PC-3 (cell line): ENCODE data around the gene YIF1B. TPM values are rescaled to one million over a fixed set of nuclear protein-coding genes. Genes with fewer than 3 reads are reported as not detected.

Experiments
- ATAC-seq: fragments of 200-7000 bp; cut with Tn5 transposase; 2 replicates; pipeline ENCODE4 v1.9.1; 2020; ENCODE audit warnings: mild to moderate bottlenecking, moderate library complexity
- BruUV-seq: library from RNA; stranded (reverse); fragments of 400-500 nt; replicated peaks from 2 replicates; lab custom pipeline; 2021; lab: Mats Ljungman, UMichigan
- CTCF ChIA-PET: fragments of 300-600 bp; sonication (Branson Sonifier 250); formaldehyde crosslinking; loops from one replicate; lab custom pipeline; 2022; ENCODE audit warnings: antibody characterized with exemption; lab: Charles Lee
- POLR2A ChIA-PET: fragments of 300-600 bp; sonication (Branson Sonifier 250); formaldehyde crosslinking; loops from one replicate; lab custom pipeline; 2022; ENCODE audit warnings: antibody characterized with exemption; ENCODE audit not compliant: unreplicated experiment; lab: Charles Lee
- DNase-seq: peaks from one replicate; pipeline ENCODE4 v3.0.0-alpha.2; 2015
- H2AFZ ChIP-seq: fragments of 300-600 bp; sonication (generic); 2 replicates; pipeline ENCODE4 v1.6.0; 2016; ENCODE audit warnings: antibody characterized with exemption, low read length
- H3F3A ChIP-seq: fragments of 300-600 bp; sonication (generic); one replicate; pipeline ENCODE4 v1.6.0; 2017; ENCODE audit warnings: antibody characterized with exemption, low read length, control low read depth, mild to moderate bottlenecking; ENCODE audit not compliant: unreplicated experiment
- H3K27ac ChIP-seq: fragments of 300-600 bp; sonication (generic); 2 replicates; pipeline ENCODE4 v1.5.1; 2016; ENCODE audit warnings: mild to moderate bottlenecking, low read length
- H3K27me3 ChIP-seq: fragments of 300-600 bp; sonication (generic); 2 replicates; pipeline ENCODE4 v1.6.1; 2016; ENCODE audit warnings: low read length, mixed read lengths
- H3K36me3 ChIP-seq: fragments of 300-600 bp; sonication (generic); 2 replicates; pipeline ENCODE4 v1.6.1; 2016; ENCODE audit warnings: low read depth, mixed run types, low read length, mixed read lengths
- H3K4me1 ChIP-seq: fragments of 300-600 bp; sonication (generic); 2 replicates; pipeline ENCODE4 v1.5.1; 2016; ENCODE audit warnings: low read length; ENCODE audit not compliant: insufficient read depth
- H3K4me2 ChIP-seq: fragments of 300-600 bp; sonication (generic); 2 replicates; pipeline ENCODE4 v1.6.0; 2016; ENCODE audit warnings: low read length
- H3K4me3 ChIP-seq: fragments of 300-600 bp; sonication (generic); 2 replicates; pipeline ENCODE4 v1.5.1; 2016; ENCODE audit warnings: mild to moderate bottlenecking, low read length, mixed read lengths
- H3K79me2 ChIP-seq: fragments of 300-600 bp; sonication (generic); 2 replicates; pipeline ENCODE4 v1.6.1; 2017; ENCODE audit warnings: low read length, mixed read lengths
- H3K9ac ChIP-seq: fragments of 300-600 bp; sonication (generic); 2 replicates; pipeline ENCODE4 v1.6.0; 2016; ENCODE audit warnings: mild to moderate bottlenecking, low read length
- H3K9me2 ChIP-seq: fragments of 300-600 bp; sonication (generic); replicated peaks from 2 replicates; pipeline ENCODE4 v1.6.1; 2016; ENCODE audit warnings: mixed run types, low read length, mixed read lengths
- H3K9me3 ChIP-seq: fragments of 300-600 bp; sonication (generic); 2 replicates; pipeline ENCODE4 v1.6.1; 2016; ENCODE audit warnings: low read length, mixed read lengths
- H4K20me1 ChIP-seq: fragments of 300-600 bp; sonication (generic); 2 replicates; pipeline ENCODE4 v1.6.1; 2016; ENCODE audit warnings: low read length, mixed read lengths
- EZH2 ChIP-seq: fragments of 300-600 bp; sonication (generic); IDR thresholded peaks from one replicate; pipeline ENCODE4 v1.6.1; 2017; ENCODE audit warnings: antibody characterized with exemption, mild to moderate bottlenecking, low read length; ENCODE audit not compliant: unreplicated experiment
- EZH2phosphoT487 ChIP-seq: fragments of 300-600 bp; sonication (generic); IDR thresholded peaks from 2 replicates; pipeline ENCODE4 v1.6.1; 2018; ENCODE audit warnings: mild to moderate bottlenecking, antibody characterized with exemption, low read length, borderline replicate concordance
- intact Hi-C: fragments of 100-400 bp; cut with micrococcal nuclease; formaldehyde crosslinking; loops from 2 replicates; pipeline ENCODE4 v1.9.0; 2023
- total RNA-seq: library from RNA; depleted of rRNA; stranded (reverse); fragments of >200 nt; gene quantifications from 2 replicates; pipeline ENCODE4 v1.2.3, GENCODE V29; 2014
- TF ChIP-seq, protein P1 (sequence below): fragments of 300-600 bp; sonication (generic); conservative IDR thresholded peaks from 2 replicates; pipeline ENCODE4 v1.5.1; 2017; ENCODE audit warnings: antibody characterized with exemption, low read depth, mild to moderate bottlenecking, low read length

YIF1B gene
- total RNA-seq, 1 experiment from 2014 or later: 72.3 TPM

DNA sequence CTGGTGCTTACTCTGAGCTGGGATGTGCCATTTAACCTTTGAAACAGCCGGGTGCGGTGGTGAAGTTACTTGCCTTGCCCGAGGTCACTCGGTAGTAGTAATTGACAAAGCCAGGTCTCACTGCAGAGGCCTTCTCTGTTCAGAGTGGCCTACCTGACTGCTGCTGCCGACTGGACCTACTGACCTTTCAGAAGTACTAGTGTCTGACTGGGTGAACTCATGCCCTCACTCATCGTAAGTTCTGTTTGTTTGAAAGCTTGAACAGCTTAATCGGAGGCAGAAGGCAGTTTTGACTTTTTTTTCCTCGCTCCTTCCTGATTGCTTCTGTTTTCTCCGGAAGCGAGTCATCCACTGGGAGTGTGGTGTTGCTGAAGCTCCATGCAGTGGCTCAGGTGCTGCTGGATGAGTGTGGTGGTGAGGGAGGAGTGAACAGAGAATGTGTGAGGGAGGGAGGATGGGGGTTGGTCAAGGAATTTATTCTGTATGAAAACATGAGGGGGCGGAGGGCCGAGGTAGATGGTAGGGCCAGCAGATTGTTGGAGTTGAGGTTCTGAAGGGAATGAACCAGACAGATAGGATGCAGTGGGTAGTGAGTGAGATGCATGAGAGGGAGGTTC is 48.7 kb downstream of the YIF1B start:
- intact Hi-C loops: loop anchor here (2.0 kb wide), 1 partner anchor 38 kb away; the partner anchor contains the start of gene C19orf33
- H3F3A ChIP-seq: no peaks in the 10 kb centered on the region
- ATAC-seq (peak; percentile 16), DNase-seq (peak; percentile 69)
- TF ChIP-seq EZH2: no peak
- TF ChIP-seq EZH2phosphoT487: no peak
- TF ChIP-seq, protein P1, sequence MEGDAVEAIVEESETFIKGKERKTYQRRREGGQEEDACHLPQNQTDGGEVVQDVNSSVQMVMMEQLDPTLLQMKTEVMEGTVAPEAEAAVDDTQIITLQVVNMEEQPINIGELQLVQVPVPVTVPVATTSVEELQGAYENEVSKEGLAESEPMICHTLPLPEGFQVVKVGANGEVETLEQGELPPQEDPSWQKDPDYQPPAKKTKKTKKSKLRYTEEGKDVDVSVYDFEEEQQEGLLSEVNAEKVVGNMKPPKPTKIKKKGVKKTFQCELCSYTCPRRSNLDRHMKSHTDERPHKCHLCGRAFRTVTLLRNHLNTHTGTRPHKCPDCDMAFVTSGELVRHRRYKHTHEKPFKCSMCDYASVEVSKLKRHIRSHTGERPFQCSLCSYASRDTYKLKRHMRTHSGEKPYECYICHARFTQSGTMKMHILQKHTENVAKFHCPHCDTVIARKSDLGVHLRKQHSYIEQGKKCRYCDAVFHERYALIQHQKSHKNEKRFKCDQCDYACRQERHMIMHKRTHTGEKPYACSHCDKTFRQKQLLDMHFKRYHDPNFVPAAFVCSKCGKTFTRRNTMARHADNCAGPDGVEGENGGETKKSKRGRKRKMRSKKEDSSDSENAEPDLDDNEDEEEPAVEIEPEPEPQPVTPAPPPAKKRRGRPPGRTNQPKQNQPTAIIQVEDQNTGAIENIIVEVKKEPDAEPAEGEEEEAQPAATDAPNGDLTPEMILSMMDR: no peak
- no peaks in the 10 kb centered on the region for H3K36me3 ChIP-seq
- peaks cover 65% of the 10 kb centered on the region for H3K4me1 ChIP-seq
- POLR2A ChIA-PET: interaction anchor here (0.6 to 1.9 kb wide), 5 partner anchors 9 to 765 kb away, joined by 3 to 10 read pairs (median 6); partner anchors contain the start of gene FBXO27
- H3K9me2 ChIP-seq: no peaks in the 10 kb centered on the region
- H3K4me3 ChIP-seq: peak overlapping the region; percentile 91
- CTCF ChIA-PET: interaction anchor here (0.7 kb wide), 1 partner anchor 32 kb away, joined by 9 read pairs; no protein-coding TSS in a partner anchor
- H3K79me2 ChIP-seq: peaks cover 76% of the 10 kb centered on the region
- peak overlapping the region; percentile 86 for H3K9ac ChIP-seq
- TSS peak; percentile 62 for BruUV-seq
- H2AFZ ChIP-seq: no peak overlapping the region
- H3K4me2 ChIP-seq: peak overlapping the region; percentile 85
- peak overlapping the region; percentile 73 for H3K27ac ChIP-seq
- peaks cover 18% of the 10 kb centered on the region for H4K20me1 ChIP-seq
- no peaks in the 10 kb centered on the region for H3K27me3 ChIP-seq
- H3K9me3 ChIP-seq: no peaks in the 10 kb centered on the region

GRCh38 chr19:38265921-38266429 is 49.8 kb downstream of the YIF1B start:
- Histone ChIP-seq H3K4me3 (peak overlapping the region; percentile 91), H3K9me2 (no peaks in the 10 kb centered on the region), H2AFZ (no peak overlapping the region), H3K36me3 (no peaks in the 10 kb centered on the region), H3K27ac (peak overlapping the region; percentile 73), H3F3A (no peaks in the 10 kb centered on the region), H3K27me3 (no peaks in the 10 kb centered on the region), H3K9me3 (no peaks in the 10 kb centered on the region), H3K4me1 (peaks cover 59% of the 10 kb centered on the region), H4K20me1 (peaks cover 18% of the 10 kb centered on the region), H3K79me2 (peaks cover 65% of the 10 kb centered on the region), H3K4me2 (peak overlapping the region; percentile 85), H3K9ac (peak overlapping the region; percentile 86)
- ChIA-PET CTCF (no interaction called here), POLR2A (interaction anchor here (0.6 to 1.9 kb wide), 3 partner anchors 24 to 766 kb away, joined by 3 to 7 read pairs (median 5); partner anchors contain the start of gene FBXO27)
- ATAC-seq (no peak), DNase-seq (peak; percentile 37)
- TF ChIP-seq EZH2 (no peak), EZH2phosphoT487 (no peak)
- TF ChIP-seq, protein P1: no peak
- intact Hi-C loops: loop anchor here (2.0 kb wide), 1 partner anchor 39 kb away; the partner anchor contains the start of gene C19orf33
- no TSS peak for BruUV-seq
